Karpas-422 (cell line): Measurements from ENCODE around the gene HES4. TPM values are rescaled to one million over a fixed set of nuclear protein-coding genes. Genes with fewer than 3 reads are reported as not detected.

ENCODE experiments used
- DNase-seq: peaks from one replicate; pipeline ENCODE4 v3.0.0-alpha.2; 2015
- H2AFZ ChIP-seq: fragments of 200-600 bp; sonication (generic); 2 replicates; pipeline ENCODE4 v1.6.1; 2014; ENCODE audit warnings: antibody characterized with exemption, low read length, mixed read lengths
- H3K27ac ChIP-seq: fragments of 200-600 bp; sonication (generic); 2 replicates; pipeline ENCODE4 v1.5.1; 2014; ENCODE audit warnings: mild to moderate bottlenecking, low read length, moderate library complexity
- H3K27me3 ChIP-seq: fragments of 200-600 bp; sonication (generic); 2 replicates; pipeline ENCODE4 v1.6.1; 2014; ENCODE audit warnings: low read length, mixed read lengths
- H3K36me3 ChIP-seq: fragments of 200-600 bp; sonication (generic); 2 replicates; pipeline ENCODE4 v1.6.1; 2014; ENCODE audit warnings: low read length, mixed read lengths; ENCODE audit not compliant: insufficient read depth
- H3K4me1 ChIP-seq: fragments of 200-600 bp; sonication (generic); 2 replicates; pipeline ENCODE4 v1.6.1; 2014; ENCODE audit warnings: mild to moderate bottlenecking, low read length, mixed read lengths
- H3K4me2 ChIP-seq: fragments of 200-600 bp; sonication (generic); 2 replicates; pipeline ENCODE4 v1.6.1; 2014; ENCODE audit warnings: low read length, low read depth, mild to moderate bottlenecking; ENCODE audit not compliant: poor library complexity, severe bottlenecking
- H3K4me3 ChIP-seq: fragments of 200-600 bp; sonication (generic); 2 replicates; pipeline ENCODE4 v1.5.1; 2014; ENCODE audit warnings: mild to moderate bottlenecking, antibody characterized with exemption, low read length, mixed read lengths
- H3K79me2 ChIP-seq: fragments of 200-600 bp; sonication (generic); 2 replicates; pipeline ENCODE4 v1.6.1; 2014; ENCODE audit warnings: mild to moderate bottlenecking, low read length, mixed read lengths
- H3K9ac ChIP-seq: fragments of 200-600 bp; sonication (generic); 2 replicates; pipeline ENCODE4 v1.6.0; 2014; ENCODE audit warnings: low read length
- H3K9me2 ChIP-seq: fragments of 200-600 bp; sonication (generic), shearing (Covaris generic); replicated peaks from 2 replicates; pipeline ENCODE4 v1.6.0; 2014; ENCODE audit warnings: mild to moderate bottlenecking, low read length, moderate library complexity; ENCODE audit not compliant: insufficient read depth
- H3K9me3 ChIP-seq: fragments of 300-700, 200-600 bp; sonication (generic); 2 replicates; pipeline ENCODE4 v1.6.1; 2014; ENCODE audit warnings: low read length, mixed read lengths
- H4K20me1 ChIP-seq: fragments of 200-600 bp; sonication (generic); 2 replicates; pipeline ENCODE4 v1.6.1; 2014; ENCODE audit warnings: mild to moderate bottlenecking, antibody characterized with exemption, low read length, low read depth; ENCODE audit not compliant: insufficient read depth
- total RNA-seq: library from RNA; depleted of rRNA; stranded (reverse); fragments of >200 nt; shearing (Covaris generic); gene quantifications from 2 replicates; pipeline ENCODE4 v1.2.3, GENCODE V29; 2014; ENCODE audit warnings: low replicate concordance

HES4 gene
- total RNA-seq, 1 experiment from 2014 or later: not detected

GRCh38 chr1:1043921-1044320 lies 44.0 kb upstream of the HES4 start:
- H3K4me3 ChIP-seq: no peak overlapping the region

GRCh38 chr1:1043411-1043810 lies 43.5 kb upstream of the HES4 start:
- no peak overlapping the region for H2AFZ ChIP-seq
- H3K36me3 ChIP-seq: no peaks in the 10 kb centered on the region
- H3K4me1 ChIP-seq: peaks cover 5% of the 10 kb centered on the region
- no peak overlapping the region for H3K4me3 ChIP-seq
- no peak overlapping the region for H3K27ac ChIP-seq
- no peak overlapping the region for H3K9ac ChIP-seq
- no peaks in the 10 kb centered on the region for H3K9me3 ChIP-seq
- DNase-seq: no peak
- H3K9me2 ChIP-seq: no peaks in the 10 kb centered on the region
- no peaks in the 10 kb centered on the region for H3K27me3 ChIP-seq
- H4K20me1 ChIP-seq: peaks cover 15% of the 10 kb centered on the region; the same call in 1 of the 2 replicates
- no peak overlapping the region for H3K4me2 ChIP-seq
- H3K79me2 ChIP-seq: no peaks in the 10 kb centered on the region

More at GRCh38 chr1:1043921-1044320, 44.0 kb upstream of the HES4 start:
- H3K36me3 ChIP-seq: no peaks in the 10 kb centered on the region
- H2AFZ ChIP-seq: no peak overlapping the region
- H3K9me3 ChIP-seq: no peaks in the 10 kb centered on the region
- H3K27me3 ChIP-seq: no peaks in the 10 kb centered on the region
- H3K9me2 ChIP-seq: no peaks in the 10 kb centered on the region
- no peak overlapping the region for H3K9ac ChIP-seq
- H4K20me1 ChIP-seq: peaks cover 11% of the 10 kb centered on the region; the same call in 1 of the 2 replicates
- no peak overlapping the region for H3K27ac ChIP-seq
- DNase-seq: no peak
- H3K4me1 ChIP-seq: peaks cover 5% of the 10 kb centered on the region
- no peaks in the 10 kb centered on the region for H3K79me2 ChIP-seq
- no peak overlapping the region for H3K4me2 ChIP-seq

GRCh38 chr1:1042835-1043234 lies 42.9 kb upstream of the HES4 start:
- H3K36me3 ChIP-seq: no peaks in the 10 kb centered on the region
- H3K4me1 ChIP-seq: peaks cover 5% of the 10 kb centered on the region
- H2AFZ ChIP-seq: no peak overlapping the region
- no peak for DNase-seq
- peaks cover 20% of the 10 kb centered on the region; the same call in 1 of the 2 replicates for H4K20me1 ChIP-seq
- H3K79me2 ChIP-seq: no peaks in the 10 kb centered on the region
- no peaks in the 10 kb centered on the region for H3K27me3 ChIP-seq
- H3K27ac ChIP-seq: no peak overlapping the region
- no peaks in the 10 kb centered on the region for H3K9me3 ChIP-seq
- H3K4me2 ChIP-seq: no peak overlapping the region
- H3K9me2 ChIP-seq: no peaks in the 10 kb centered on the region
- no peak overlapping the region for H3K4me3 ChIP-seq
- no peak overlapping the region for H3K9ac ChIP-seq

- no peaks in the 10 kb centered on the region for H3K27me3 ChIP-seq
- no peak overlapping the region for H3K9ac ChIP-seq
- no peaks in the 10 kb centered on the region for H3K9me3 ChIP-seq
- no peak overlapping the region for H2AFZ ChIP-seq
- peaks cover 5% of the 10 kb centered on the region for H3K4me1 ChIP-seq
- no peaks in the 10 kb centered on the region for H3K9me2 ChIP-seq
- no peaks in the 10 kb centered on the region for H3K36me3 ChIP-seq
- no peak overlapping the region for H3K4me2 ChIP-seq
- H3K27ac ChIP-seq: no peak overlapping the region
- H4K20me1 ChIP-seq: peaks cover 30% of the 10 kb centered on the region; the same call in 1 of the 2 replicates
- no peak for DNase-seq
- H3K79me2 ChIP-seq: no peaks in the 10 kb centered on the region
- H3K4me3 ChIP-seq: no peak overlapping the region
Observed at GRCh38 chr1:1041873-1042272, 42.0 kb upstream of the HES4 start.

- H3K4me3 ChIP-seq: no peak overlapping the region
- H3K4me1 ChIP-seq: peaks cover 5% of the 10 kb centered on the region
- H3K79me2 ChIP-seq: no peaks in the 10 kb centered on the region
- H3K36me3 ChIP-seq: no peaks in the 10 kb centered on the region
- no peaks in the 10 kb centered on the region for H3K27me3 ChIP-seq
- no peak overlapping the region for H3K9ac ChIP-seq
- DNase-seq: no peak
- no peak overlapping the region for H3K27ac ChIP-seq
- no peak overlapping the region for H2AFZ ChIP-seq
- H4K20me1 ChIP-seq: peaks cover 36% of the 10 kb centered on the region; the same call in 1 of the 2 replicates
- H3K4me2 ChIP-seq: no peak overlapping the region
- H3K9me2 ChIP-seq: no peaks in the 10 kb centered on the region
- H3K9me3 ChIP-seq: no peaks in the 10 kb centered on the region
Observed at GRCh38 chr1:1041092-1041523, 41.2 kb upstream of the HES4 start.

- H3K36me3 ChIP-seq: no peaks in the 10 kb centered on the region
- H3K4me2 ChIP-seq: no peak overlapping the region
- H3K4me3 ChIP-seq: no peak overlapping the region
- peaks cover 39% of the 10 kb centered on the region; the same call in 1 of the 2 replicates for H4K20me1 ChIP-seq
- no peaks in the 10 kb centered on the region for H3K9me2 ChIP-seq
- H3K4me1 ChIP-seq: peaks cover 5% of the 10 kb centered on the region
- no peak overlapping the region for H3K27ac ChIP-seq
- no peaks in the 10 kb centered on the region for H3K27me3 ChIP-seq
- no peak overlapping the region for H3K9ac ChIP-seq
- DNase-seq: peak; percentile 92
- H2AFZ ChIP-seq: no peak overlapping the region
- H3K79me2 ChIP-seq: no peaks in the 10 kb centered on the region
- no peaks in the 10 kb centered on the region for H3K9me3 ChIP-seq
Observed at GRCh38 chr1:1040004-1040991, 40.4 kb upstream of the HES4 start.

GRCh38 chr1:1039145-1039910 lies 39.4 kb upstream of the HES4 start:
- Histone ChIP-seq H3K4me2 (no peak overlapping the region), H3K9me3 (no peaks in the 10 kb centered on the region), H3K9me2 (no peaks in the 10 kb centered on the region), H2AFZ (no peak overlapping the region), H3K4me1 (peaks cover 5% of the 10 kb centered on the region), H3K36me3 (no peaks in the 10 kb centered on the region), H3K27me3 (no peaks in the 10 kb centered on the region), H4K20me1 (peaks cover 39% of the 10 kb centered on the region; the same call in 1 of the 2 replicates), H3K9ac (no peak overlapping the region), H3K4me3 (no peak overlapping the region), H3K27ac (no peak overlapping the region), H3K79me2 (no peaks in the 10 kb centered on the region)
- DNase-seq: no peak

GRCh38 chr1:1038694-1039093 lies 38.8 kb upstream of the HES4 start:
- H3K4me1 ChIP-seq: peaks cover 5% of the 10 kb centered on the region
- H3K9me3 ChIP-seq: no peaks in the 10 kb centered on the region
- no peaks in the 10 kb centered on the region for H3K36me3 ChIP-seq
- peaks cover 39% of the 10 kb centered on the region; the same call in 1 of the 2 replicates for H4K20me1 ChIP-seq
- no peaks in the 10 kb centered on the region for H3K27me3 ChIP-seq
- H3K79me2 ChIP-seq: no peaks in the 10 kb centered on the region
- H3K9ac ChIP-seq: no peak overlapping the region
- H3K4me3 ChIP-seq: no peak overlapping the region
- H3K9me2 ChIP-seq: no peaks in the 10 kb centered on the region
- H3K27ac ChIP-seq: no peak overlapping the region
- no peak for DNase-seq
- H2AFZ ChIP-seq: no peak overlapping the region
- H3K4me2 ChIP-seq: no peak overlapping the region
